ENCODE measurements around the gene XPNPEP1.

XPNPEP1 gene

DNA sequence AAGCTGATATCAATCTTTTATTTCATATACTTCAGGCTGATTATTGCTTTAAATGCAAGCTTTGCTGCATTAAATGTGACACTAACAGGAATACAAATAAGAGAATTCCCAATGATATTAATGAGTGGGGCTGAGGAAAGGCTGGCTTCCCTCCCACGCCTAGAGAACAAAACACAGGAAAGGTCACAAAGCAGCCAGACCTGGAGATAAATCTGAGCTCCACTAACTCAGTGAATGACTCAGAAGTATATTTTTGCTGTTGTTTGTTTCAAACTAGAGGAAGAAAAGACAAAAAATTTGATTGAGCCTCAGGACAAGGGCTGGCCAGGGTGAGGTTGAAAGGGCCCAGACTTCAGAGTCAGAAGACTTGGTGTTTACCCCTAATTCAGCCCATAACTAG is 88.1 kb downstream of the XPNPEP1 start:
- Histone ChIP-seq H4K20me1 (ENCODE audit: control insufficient read depth, insufficient read depth, low read depth, low read length) (no peaks in the 10 kb centered on the region), H3K4me1 (ENCODE audit: control insufficient read depth, low read length) (no peaks in the 10 kb centered on the region), H3K9me2 (replicated peaks; ENCODE audit: control insufficient read depth, low read length) (no peaks in the 10 kb centered on the region), H3F3A (ENCODE audit: control insufficient read depth, insufficient read depth) (no peaks in the 10 kb centered on the region), H3K4me3 (ENCODE audit: low read length) (no peak overlapping the region), H3K36me3 (ENCODE audit: control insufficient read depth, low read length) (no peaks in the 10 kb centered on the region), H3K4me2 (ENCODE audit: low read length) (no peak overlapping the region), H3K9me3 (ENCODE audit: control insufficient read depth, insufficient read depth, low read length) (no peaks in the 10 kb centered on the region), H3K27ac (ENCODE audit: low read depth, low read length) (no peak overlapping the region), H3K79me2 (ENCODE audit: control insufficient read depth, low read length) (no peaks in the 10 kb centered on the region), H3K27me3 (ENCODE audit: control insufficient read depth, low read length) (no peaks in the 10 kb centered on the region)
- TF ChIP-seq, protein P1, sequence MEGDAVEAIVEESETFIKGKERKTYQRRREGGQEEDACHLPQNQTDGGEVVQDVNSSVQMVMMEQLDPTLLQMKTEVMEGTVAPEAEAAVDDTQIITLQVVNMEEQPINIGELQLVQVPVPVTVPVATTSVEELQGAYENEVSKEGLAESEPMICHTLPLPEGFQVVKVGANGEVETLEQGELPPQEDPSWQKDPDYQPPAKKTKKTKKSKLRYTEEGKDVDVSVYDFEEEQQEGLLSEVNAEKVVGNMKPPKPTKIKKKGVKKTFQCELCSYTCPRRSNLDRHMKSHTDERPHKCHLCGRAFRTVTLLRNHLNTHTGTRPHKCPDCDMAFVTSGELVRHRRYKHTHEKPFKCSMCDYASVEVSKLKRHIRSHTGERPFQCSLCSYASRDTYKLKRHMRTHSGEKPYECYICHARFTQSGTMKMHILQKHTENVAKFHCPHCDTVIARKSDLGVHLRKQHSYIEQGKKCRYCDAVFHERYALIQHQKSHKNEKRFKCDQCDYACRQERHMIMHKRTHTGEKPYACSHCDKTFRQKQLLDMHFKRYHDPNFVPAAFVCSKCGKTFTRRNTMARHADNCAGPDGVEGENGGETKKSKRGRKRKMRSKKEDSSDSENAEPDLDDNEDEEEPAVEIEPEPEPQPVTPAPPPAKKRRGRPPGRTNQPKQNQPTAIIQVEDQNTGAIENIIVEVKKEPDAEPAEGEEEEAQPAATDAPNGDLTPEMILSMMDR (IDR thresholded peaks at IDR 0.05; ENCODE audit: low read depth, low read length, poor library complexity, severe bottlenecking): no peak
- TF ChIP-seq EZH2phosphoT487 (IDR thresholded peaks at IDR 0.05; ENCODE audit: borderline replicate concordance, low read length): no peak

DNA sequence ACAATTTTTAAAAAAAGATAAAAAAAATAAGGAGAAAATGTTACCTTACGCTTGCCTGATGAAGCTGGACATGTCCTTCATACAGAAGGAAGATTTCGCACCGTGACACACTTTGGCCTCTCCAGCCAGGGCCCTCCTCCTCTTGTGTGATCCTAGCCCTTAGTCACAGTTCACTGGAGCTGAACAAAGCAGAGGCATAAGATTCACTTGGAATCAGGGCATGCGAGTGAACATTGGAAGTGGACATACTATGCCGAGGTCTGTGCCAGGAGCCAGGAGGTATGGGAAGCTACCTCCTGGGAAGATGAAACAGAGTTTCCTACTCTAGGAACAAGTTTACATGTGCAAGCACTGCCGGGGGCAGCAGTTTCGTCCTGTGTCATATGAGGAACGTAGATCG is 91.5 kb downstream of the XPNPEP1 start:
- H4K20me1 ChIP-seq (ENCODE audit: control insufficient read depth, insufficient read depth, low read depth, low read length): no peaks in the 10 kb centered on the region
- H3K4me1 ChIP-seq (ENCODE audit: control insufficient read depth, low read length): no peaks in the 10 kb centered on the region
- H3K9me3 ChIP-seq (ENCODE audit: control insufficient read depth, insufficient read depth, low read length): no peaks in the 10 kb centered on the region
- H3K4me2 ChIP-seq (ENCODE audit: low read length): no peak overlapping the region
- H3K27ac ChIP-seq (ENCODE audit: low read depth, low read length): no peak overlapping the region
- H3K4me3 ChIP-seq (ENCODE audit: low read length): no peak overlapping the region
- H3K27me3 ChIP-seq (ENCODE audit: control insufficient read depth, low read length): no peaks in the 10 kb centered on the region
- no peaks in the 10 kb centered on the region for H3K9me2 ChIP-seq (replicated peaks; ENCODE audit: control insufficient read depth, low read length)
- no peaks in the 10 kb centered on the region for H3K36me3 ChIP-seq (ENCODE audit: control insufficient read depth, low read length)
- no peaks in the 10 kb centered on the region for H3K79me2 ChIP-seq (ENCODE audit: control insufficient read depth, low read length)
- no peaks in the 10 kb centered on the region for H3F3A ChIP-seq (ENCODE audit: control insufficient read depth, insufficient read depth)
- TF ChIP-seq, protein P1 (IDR thresholded peaks at IDR 0.05; ENCODE audit: low read depth, low read length, poor library complexity, severe bottlenecking): no peak
- TF ChIP-seq EZH2phosphoT487 (IDR thresholded peaks at IDR 0.05; ENCODE audit: borderline replicate concordance, low read length): no peak

DNA sequence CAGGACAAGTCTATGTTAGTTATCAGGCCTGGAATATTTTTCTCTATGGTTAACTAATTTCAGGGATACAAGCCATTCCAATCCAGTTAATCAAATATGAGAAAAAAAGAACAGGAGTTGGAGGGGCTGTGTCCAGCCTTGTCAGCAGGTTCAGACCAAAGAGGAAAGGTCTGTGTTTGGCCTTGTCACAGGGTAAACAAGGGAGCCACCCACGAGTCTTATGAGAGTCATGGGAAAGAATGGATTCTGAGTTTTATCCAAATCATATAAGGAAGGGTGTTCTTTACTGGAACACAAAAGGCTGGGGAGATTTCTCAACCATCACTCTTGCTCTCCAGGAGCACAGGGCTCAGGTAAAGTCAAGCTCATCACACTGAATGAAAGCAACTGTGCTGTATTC is 99.1 kb downstream of the XPNPEP1 start:
- H3K9me3 ChIP-seq (ENCODE audit: control insufficient read depth, insufficient read depth, low read length): no peaks in the 10 kb centered on the region
- H3F3A ChIP-seq (ENCODE audit: control insufficient read depth, insufficient read depth): no peaks in the 10 kb centered on the region
- no peaks in the 10 kb centered on the region for H3K36me3 ChIP-seq (ENCODE audit: control insufficient read depth, low read length)
- no peaks in the 10 kb centered on the region for H3K9me2 ChIP-seq (replicated peaks; ENCODE audit: control insufficient read depth, low read length)
- no peaks in the 10 kb centered on the region for H3K4me1 ChIP-seq (ENCODE audit: control insufficient read depth, low read length)
- no peak overlapping the region for H3K4me3 ChIP-seq (ENCODE audit: low read length)
- TF ChIP-seq, protein P1 (IDR thresholded peaks at IDR 0.05; ENCODE audit: low read depth, low read length, poor library complexity, severe bottlenecking): no peak
- no peak for TF ChIP-seq EZH2phosphoT487 (IDR thresholded peaks at IDR 0.05; ENCODE audit: borderline replicate concordance, low read length)
- H3K27me3 ChIP-seq (ENCODE audit: control insufficient read depth, low read length): no peaks in the 10 kb centered on the region
- no peak overlapping the region for H3K4me2 ChIP-seq (ENCODE audit: low read length)
- H3K27ac ChIP-seq (ENCODE audit: low read depth, low read length): no peak overlapping the region
- no peaks in the 10 kb centered on the region for H4K20me1 ChIP-seq (ENCODE audit: control insufficient read depth, insufficient read depth, low read depth, low read length)
- no peaks in the 10 kb centered on the region for H3K79me2 ChIP-seq (ENCODE audit: control insufficient read depth, low read length)

DNA sequence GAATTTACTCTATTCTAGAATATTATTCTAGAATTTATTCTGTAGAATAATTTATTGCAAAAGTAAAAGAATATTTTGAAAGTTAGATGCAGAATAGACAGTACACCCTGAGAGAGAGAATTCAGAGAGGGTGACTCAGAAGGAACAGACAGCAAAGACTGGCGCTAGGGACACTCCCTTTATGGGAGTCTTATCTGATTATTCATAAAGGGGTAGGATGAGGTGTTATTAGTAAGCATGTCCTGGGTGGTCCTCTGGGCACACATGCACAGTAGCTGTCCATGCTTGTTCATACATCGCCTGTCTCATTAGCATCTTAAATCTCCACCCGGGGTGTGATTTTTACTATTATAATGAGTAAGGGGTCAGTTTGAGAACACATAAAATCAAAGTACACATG is 100.1 kb downstream of the XPNPEP1 start:
- Histone ChIP-seq H3K4me2 (ENCODE audit: low read length) (no peak overlapping the region), H3K4me3 (ENCODE audit: low read length) (no peak overlapping the region), H3K4me1 (ENCODE audit: control insufficient read depth, low read length) (no peaks in the 10 kb centered on the region), H3K79me2 (ENCODE audit: control insufficient read depth, low read length) (no peaks in the 10 kb centered on the region), H3K9me3 (ENCODE audit: control insufficient read depth, insufficient read depth, low read length) (no peaks in the 10 kb centered on the region), H4K20me1 (ENCODE audit: control insufficient read depth, insufficient read depth, low read depth, low read length) (no peaks in the 10 kb centered on the region), H3F3A (ENCODE audit: control insufficient read depth, insufficient read depth) (no peaks in the 10 kb centered on the region), H3K36me3 (ENCODE audit: control insufficient read depth, low read length) (no peaks in the 10 kb centered on the region), H3K27me3 (ENCODE audit: control insufficient read depth, low read length) (no peaks in the 10 kb centered on the region), H3K27ac (ENCODE audit: low read depth, low read length) (no peak overlapping the region), H3K9me2 (replicated peaks; ENCODE audit: control insufficient read depth, low read length) (no peaks in the 10 kb centered on the region)
- TF ChIP-seq EZH2phosphoT487 (IDR thresholded peaks at IDR 0.05; ENCODE audit: borderline replicate concordance, low read length): no peak
- TF ChIP-seq, protein P1 (IDR thresholded peaks at IDR 0.05; ENCODE audit: low read depth, low read length, poor library complexity, severe bottlenecking): no peak

Data from DOHH2 (cell line).